GM19043 (cell line): ENCODE data around the gene PDLIM4.

Experiments
- ATAC-seq: cut with Tn5 transposase; IDR thresholded peaks from one replicate; pipeline ENCODE4 v1.9.1; 2021; ENCODE audit warnings: low read depth; ENCODE audit not compliant: unreplicated experiment

Gene PDLIM4

DNA sequence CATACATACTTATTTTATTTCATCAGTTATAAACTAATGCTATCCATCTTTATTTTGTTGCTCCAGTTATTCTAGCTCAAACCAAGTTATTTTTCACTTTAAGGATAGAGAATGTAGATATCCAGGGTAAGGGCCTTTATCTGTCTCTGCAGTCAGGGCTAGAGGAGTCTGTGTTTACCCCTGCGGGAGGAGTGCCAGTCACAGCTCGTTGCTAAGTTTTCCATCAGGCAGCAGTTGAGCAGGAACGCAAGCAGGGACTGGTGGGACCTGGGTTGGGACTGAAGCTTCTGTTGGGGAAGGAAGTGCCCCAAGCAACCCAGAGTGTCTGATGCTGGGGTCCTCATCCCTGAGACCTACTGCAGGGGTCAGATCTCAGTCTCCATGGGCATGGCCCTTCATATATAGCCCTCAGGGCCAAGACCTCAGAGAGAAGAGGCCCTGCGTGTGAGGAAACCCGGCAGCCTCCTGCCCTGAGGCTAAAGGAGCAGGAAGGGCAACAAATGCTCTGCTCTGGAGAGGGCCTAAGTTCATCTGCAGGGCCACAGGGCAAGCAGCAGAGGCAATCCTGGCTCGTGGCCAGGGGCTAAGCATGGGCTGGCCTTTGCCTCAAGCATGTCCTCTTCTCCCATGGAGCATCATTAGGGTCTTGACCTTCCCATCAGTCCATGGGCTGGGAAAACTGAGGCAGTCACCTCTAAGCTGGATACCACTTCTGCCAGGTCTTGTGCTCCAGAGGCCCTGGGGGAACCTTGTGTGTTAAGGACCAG is 43.3 kb downstream of the PDLIM4 start:
- ATAC-seq = no peak

DNA sequence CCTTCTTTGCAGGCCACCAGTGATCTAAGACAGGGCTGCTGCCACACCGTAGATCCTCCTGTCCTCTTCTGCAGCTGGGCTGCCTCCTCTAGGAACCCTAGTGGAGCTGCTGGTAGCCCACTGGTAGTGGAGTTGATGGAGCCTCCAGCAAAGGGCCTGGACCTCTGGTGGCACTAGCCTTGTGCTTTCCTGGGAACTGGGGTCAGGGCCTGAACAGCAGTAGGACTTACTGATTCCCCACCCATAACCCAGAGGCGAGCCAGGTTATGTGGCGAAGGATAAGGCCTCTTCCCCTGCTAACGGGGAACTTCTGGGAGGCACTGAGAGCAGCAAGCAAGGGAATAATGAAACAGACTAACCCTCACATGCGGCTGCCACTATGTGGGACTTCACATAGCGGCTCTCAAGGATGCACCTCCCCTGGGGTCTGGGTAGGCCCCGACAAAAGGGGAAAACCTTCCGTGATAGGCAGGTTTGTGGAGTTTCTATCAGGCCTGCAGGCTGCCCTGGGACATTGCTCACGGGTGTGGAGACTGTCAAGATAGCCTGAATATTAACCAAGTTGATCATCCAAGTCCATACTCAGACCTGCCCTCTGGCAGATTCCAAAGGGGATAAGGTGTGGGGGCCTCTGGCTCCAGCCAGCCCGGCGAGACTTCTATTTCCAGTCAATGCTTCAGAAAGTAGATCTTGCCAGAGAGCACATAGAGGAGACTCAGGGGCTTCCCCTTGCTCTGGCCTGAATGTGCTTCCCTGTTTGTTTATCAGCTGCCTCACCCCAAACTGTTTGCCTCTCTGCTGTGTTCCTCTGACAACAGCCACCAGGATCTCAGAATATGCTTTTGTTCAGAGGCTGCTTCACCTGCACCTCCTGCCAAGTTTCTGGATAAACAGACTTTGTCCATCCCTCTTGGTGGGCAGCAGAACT is 44.1 kb downstream of the PDLIM4 start:
- no peak for ATAC-seq

DNA sequence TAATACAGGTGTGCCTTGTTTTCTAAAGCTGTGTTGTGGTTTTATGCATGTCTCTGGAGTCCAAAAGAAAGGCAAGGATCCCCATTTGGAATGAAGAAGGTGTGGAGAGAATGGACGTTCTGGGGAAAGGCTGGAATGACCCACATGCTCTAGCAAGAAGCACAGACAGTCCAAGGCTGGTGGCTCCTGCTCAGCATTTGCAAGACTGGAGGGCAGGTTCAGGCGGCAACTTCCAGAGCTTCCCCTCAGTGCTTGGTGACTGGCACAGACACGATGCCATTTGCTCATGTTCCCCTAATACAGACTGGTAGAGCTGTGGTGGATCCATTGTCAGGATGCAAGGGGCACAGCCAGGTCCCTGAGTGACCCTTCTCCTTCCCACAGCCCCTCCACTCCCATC is 44.9 kb downstream of the PDLIM4 start:
- ATAC-seq = no peak

DNA sequence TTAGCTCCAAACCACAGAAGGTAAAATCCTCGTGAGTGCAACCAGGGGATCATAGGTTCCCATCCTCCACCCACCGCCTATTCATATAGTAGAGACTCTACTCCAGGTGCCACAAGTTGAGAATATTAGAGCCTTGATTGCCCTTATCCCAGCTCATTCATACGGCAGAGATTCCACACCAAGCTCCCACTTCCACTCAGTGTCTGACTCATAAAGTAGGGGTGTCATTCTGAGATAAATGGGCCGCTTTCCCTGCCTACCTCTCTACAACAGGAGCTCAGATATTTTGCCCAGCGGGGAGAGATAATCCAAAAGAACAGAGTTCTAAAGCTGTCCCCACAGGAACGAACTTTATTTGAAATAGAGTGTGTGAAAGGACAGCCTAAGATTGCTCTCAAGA is 46.1 kb downstream of the PDLIM4 start:
- ATAC-seq = no peak

DNA sequence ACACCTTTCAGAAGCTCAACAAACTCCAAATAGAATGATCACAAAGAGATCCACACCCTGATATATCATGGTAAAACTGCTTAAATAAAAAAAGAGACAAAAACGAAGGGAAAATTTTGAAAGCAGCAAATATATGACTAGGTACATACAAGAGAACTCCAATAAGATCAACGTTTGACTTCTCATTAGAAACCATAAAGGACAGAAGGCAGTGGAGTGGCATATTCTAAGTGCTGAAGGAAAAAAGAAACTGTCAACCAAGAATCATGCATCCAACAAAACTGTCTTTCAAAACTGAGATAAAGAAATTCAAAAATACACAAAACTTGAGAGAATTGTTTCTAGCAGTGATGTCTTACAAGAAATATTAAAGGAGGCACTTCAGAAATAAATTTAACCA is 47.9 kb downstream of the PDLIM4 start:
- no peak for ATAC-seq

DNA sequence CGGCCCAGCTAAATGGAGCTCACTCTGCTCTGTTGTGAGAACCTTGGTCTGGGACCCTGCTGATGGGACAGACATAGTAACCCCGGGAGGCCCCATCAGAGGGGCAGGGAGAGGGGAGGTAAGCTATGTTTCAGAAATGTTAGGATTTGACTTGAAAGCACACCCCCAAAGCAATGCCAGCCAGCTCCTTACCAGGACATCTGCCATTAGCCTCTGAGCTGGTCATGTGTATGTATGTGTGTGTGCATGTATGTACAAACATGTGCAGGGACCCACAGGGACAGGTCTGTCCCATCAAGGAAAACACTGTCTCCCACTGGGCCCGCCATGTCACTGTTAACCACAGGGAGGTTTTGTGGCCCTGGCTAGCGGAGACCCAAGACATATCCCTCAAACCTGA is 51.2 kb downstream of the PDLIM4 start:
- no peak for ATAC-seq

DNA sequence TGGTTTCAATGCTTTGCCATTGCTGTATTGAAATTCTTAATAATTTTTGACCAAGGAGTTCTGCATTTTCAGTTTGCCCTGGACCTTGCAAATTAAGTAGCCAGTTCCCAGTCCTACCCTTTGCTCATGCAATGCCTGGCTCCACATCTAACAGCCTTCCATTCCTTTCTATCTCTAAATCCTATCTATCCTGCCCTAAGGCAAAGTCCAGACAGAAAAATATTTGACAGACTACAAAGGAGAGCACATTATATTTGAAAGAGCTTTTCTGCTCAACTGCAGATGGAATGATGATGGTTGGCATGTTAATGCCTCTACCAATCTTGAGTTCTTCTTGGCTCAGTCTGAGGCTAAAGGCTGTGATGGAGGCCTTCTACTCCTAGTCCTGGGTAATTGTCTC is 52.2 kb downstream of the PDLIM4 start:
- ATAC-seq = no peak

DNA sequence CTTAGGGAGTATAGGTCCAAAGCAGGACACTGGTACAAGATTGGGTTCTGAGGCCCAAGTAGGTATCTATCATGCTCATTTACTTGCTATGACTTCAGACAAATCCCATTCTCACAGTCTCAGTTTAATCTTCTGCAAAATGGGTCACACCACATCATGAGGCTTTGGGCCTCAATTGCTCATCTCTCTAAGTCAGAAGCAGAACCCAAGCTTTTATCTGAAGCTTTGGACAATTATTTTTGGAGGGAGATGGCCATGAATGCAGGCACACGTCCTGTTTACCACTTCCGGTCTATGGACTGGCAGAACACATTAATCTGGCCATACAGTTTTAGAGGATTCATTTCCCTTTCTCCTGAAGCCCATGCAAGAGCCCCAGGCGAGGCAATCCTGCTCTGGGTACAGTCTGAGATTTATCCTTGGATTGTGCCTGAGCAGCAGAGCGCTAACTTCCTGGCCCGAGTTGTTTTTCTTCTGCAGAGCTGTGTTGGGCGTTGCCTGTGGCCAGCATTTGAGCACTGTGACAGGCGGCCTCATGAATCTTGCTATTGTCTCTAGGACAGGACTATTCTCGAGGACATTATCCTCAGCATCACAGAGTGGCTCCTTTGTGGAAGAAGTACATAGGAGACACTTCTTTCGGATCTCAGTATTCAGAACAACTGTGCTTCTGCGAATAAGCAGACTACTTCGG is 52.8 kb downstream of the PDLIM4 start:
- no peak for ATAC-seq

DNA sequence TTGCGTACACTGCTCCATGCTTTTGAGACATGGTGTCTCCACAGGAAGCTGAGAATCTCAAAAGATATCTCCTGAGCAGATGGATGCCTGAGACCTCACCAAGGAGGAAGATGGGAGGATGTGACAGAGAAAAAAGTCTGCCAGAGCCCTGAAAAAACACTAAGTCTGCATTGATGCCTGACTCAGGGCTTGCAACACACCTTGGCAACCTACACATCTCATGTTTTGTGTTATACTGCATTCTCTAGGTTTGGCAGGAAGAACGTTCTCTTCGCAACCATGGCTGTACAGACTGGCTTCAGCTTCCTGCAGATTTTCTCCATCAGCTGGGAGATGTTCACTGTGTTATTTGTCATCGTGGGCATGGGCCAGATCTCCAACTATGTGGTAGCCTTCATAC is 55.9 kb downstream of the PDLIM4 start:
- ATAC-seq = no peak

DNA sequence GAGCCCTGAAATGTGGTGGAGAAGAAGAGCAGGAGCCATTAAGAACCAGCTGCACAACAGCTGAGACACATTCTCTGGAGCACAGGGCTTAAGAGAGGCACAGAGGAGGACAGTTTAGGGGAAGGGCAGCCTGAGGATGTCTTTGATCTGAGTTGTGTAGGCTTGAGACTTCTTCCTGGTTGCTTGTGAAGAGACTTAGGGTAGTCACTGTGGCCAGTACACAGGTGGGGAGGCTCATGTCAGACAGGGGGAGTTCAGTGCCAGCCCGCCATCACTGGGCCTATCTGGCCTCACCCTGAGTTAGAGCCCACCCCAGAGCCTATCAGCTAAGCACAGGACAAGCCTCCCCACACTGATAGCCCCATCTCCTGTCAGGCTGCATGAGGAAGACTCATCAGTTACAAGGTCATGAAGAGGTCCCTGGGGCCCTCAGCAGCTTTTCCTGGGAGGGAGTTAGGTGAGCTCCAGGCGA is 56.5 kb downstream of the PDLIM4 start:
- ATAC-seq = no peak

DNA sequence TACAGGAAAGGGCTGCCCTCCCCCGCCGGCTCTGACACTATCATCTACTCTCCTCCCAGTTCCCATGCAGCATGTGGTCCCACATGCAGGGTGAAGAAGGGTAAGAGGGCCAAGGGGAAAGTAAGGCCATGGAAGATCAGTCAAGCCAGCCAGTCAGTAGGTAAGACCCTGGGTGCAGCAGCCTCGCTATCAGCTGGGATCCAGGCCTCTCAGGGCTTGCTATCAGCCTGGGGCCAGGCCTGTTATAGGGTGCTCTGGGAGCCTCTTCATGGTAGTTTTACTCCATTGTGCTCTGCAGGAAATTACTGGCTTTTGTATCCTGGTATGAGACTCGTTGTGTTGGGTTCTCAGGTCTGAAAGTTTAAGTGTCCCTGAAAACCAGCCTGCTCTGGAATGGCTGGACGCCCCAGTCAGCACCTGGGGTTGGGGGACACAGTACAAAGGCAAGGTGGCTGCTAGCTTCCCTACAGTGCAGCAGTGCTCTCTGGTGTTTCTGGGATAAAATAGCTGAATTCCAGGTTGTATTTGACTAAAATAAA is 58.1 kb downstream of the PDLIM4 start:
- no peak for ATAC-seq

DNA sequence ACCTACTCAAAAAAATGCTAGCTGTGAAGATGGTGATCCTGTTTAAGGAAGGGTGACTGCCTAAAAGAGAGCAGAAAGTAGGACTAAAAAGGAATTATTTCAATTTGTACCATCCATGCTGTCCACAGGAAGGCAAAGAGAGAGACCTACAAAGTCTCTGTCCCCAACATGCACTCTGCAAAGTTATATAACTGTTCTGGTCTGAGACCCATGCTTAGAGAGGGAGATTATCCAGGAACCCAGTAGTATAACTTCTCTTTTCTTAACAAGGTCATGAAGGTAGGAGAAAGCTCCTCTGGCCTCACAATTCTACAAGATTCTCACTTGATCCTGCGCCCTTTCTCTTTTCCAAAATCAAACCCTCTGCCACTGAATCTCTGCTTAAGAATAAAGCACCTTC is 62.5 kb downstream of the PDLIM4 start:
- ATAC-seq = no peak

DNA sequence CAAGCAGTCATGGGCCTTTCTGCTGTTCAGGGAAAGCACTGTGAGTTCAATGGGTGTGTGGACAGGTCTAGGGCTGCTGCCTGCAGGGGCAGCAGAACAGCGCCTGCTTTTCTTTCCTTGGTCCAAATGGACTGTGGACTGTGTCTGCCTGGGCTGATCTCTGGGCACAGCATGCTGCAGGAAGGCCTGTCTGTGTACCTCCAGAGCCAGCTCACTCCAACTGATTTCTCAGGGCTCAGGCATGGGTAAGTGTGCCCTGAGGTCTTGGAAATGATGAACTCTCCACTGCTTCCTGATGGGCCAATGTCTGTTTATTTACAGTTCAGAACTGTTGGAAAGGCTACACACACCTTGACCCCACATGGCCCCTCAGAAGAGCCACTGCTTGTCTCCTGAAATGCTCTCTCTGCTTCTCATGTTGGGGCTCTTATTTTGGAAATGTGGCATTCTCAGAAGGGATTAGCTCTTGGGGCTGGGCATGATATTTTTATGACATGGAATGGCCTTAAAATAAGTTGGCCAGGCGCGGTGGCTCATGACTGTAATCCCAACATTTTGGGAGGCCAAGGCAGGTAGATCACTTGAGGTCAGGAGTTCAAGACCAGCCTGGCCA is 63.7 kb downstream of the PDLIM4 start:
- ATAC-seq = no peak

DNA sequence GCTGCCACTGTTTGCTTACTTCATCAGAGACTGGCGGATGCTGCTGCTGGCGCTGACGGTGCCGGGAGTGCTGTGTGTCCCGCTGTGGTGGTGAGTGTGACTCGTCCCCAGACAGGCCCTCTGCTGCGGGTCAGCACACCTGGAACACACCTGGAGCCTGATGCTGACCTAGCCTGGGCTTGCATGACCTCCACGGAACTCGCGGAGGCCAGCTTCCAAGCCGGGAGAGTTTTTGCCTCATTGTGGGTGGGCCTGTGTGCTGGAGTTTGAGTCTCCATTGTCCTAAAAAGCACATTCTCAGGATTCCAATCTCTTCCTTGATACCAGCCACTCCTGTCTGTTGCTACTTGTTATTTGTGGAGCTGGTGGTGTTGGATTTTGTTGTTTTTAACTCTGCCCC is 64.8 kb downstream of the PDLIM4 start:
- no peak for ATAC-seq
